ENCODE results near the gene PRKAG1.
A peak's percentile ranks its signal among the peaks of the same experiment; 100 is the strongest.

The PRKAG1 gene

GRCh38 chr12:48999371-49000131, 19.0 kb downstream of the PRKAG1 start, which contains the start of gene DDN:
TSS of gene DDN (minus strand) at chr12:48999375. CDS start at chr12:48999287, 88 bp downstream.
- H3K4me3 ChIP-seq (ENCODE audit: low read depth, low read length) = peak within 1 kb of the TSS; percentile 29
- TF ChIP-seq CTCF (IDR thresholded peaks at IDR 0.05; ENCODE audit: low read depth, low read length, missing control alignments) = no peak
- in situ Hi-C loops (cut with HindIII; ENCODE audit: low sequenced_read_pairs) = no loop called here
- DNase-seq (ENCODE audit: low read depth) = no peak

GRCh38 chr12:48998497-48999353, 19.9 kb downstream of the PRKAG1 start:
- peak overlapping the region; percentile 29 for H3K4me3 ChIP-seq (ENCODE audit: low read depth, low read length)
- no peak for DNase-seq (ENCODE audit: low read depth)
- in situ Hi-C loops (cut with HindIII; ENCODE audit: low sequenced_read_pairs) = no loop called here
- no peak for TF ChIP-seq CTCF (IDR thresholded peaks at IDR 0.05; ENCODE audit: low read depth, low read length, missing control alignments)

DNA sequence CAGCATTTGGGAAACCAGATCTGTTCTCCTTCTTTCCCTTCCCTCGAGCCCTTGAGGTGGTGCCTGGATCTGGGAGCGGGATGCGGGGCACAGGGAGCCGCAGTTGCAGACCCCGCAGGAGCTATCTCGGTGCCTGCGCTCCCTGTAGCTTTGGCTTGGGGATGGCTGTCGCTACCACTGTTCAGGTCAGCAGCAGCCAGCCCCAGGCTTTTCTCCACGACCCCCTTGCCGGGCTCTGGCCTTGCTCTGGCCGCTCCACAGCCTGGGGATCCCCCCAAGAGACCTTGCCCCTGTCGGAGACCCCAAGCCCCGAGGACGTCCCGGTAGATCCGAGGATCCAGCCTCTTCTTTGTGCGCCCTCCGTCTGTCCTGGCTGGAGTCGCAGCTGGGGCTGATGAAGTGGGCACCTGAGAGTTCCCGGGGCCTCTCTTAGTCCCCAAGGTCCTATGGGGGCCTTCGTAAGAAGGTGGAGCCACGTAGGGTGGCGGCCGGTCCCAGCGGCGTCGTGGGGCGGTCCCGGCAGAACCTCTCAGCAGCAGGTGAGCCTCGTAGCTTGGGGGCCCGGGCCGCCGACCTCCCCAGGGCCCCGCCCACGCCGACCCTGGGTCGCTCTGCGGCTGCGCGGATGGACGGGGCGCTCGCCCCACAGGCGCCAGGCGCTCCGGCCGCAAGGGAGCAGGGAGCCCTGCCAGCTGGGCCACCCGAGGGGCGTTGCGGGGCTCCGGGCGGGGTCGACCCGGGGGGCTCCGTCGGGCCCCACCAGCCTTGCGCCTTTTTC, 20.7 kb downstream of the PRKAG1 start:
- in situ Hi-C loops (cut with HindIII; ENCODE audit: low sequenced_read_pairs) = no loop called here
- no peak for DNase-seq (ENCODE audit: low read depth)
- TF ChIP-seq CTCF (IDR thresholded peaks at IDR 0.05; ENCODE audit: low read depth, low read length, missing control alignments) = no peak
- H3K4me3 ChIP-seq (ENCODE audit: low read depth, low read length) = peak overlapping the region; percentile 29

- in situ Hi-C loops (cut with HindIII; ENCODE audit: low sequenced_read_pairs) = no loop called here
- peak overlapping the region; percentile 34 for H3K4me3 ChIP-seq (ENCODE audit: low read depth, low read length)
- TF ChIP-seq CTCF (IDR thresholded peaks at IDR 0.05; ENCODE audit: low read depth, low read length, missing control alignments) = peak; percentile 95
- peak; percentile 35 for DNase-seq (ENCODE audit: low read depth)
Measured at GRCh38 chr12:48996794-48997718, 21.5 kb downstream of the PRKAG1 start.

- peak; percentile 84 for TF ChIP-seq CTCF (IDR thresholded peaks at IDR 0.05; ENCODE audit: low read depth, low read length, missing control alignments)
- no peak overlapping the region for H3K4me3 ChIP-seq (ENCODE audit: low read depth, low read length)
- in situ Hi-C loops (cut with HindIII; ENCODE audit: low sequenced_read_pairs) = no loop called here
- DNase-seq (ENCODE audit: low read depth) = peak; percentile 46
Measured at GRCh38 chr12:48995086-48995879, 23.3 kb downstream of the PRKAG1 start.

Measured in astrocyte of the cerebellum (primary cell).